Measurements from ENCODE around the gene TMEM238.

Gene TMEM238

GRCh38 chr19:55352040-55352439 is 32.1 kb downstream of the TMEM238 start:
- H3F3A ChIP-seq (ENCODE audit: insufficient read depth): no peaks in the 10 kb centered on the region
- no peaks in the 10 kb centered on the region for H3K79me2 ChIP-seq (ENCODE audit: insufficient read depth, low read length)
- TF ChIP-seq, protein P1, sequence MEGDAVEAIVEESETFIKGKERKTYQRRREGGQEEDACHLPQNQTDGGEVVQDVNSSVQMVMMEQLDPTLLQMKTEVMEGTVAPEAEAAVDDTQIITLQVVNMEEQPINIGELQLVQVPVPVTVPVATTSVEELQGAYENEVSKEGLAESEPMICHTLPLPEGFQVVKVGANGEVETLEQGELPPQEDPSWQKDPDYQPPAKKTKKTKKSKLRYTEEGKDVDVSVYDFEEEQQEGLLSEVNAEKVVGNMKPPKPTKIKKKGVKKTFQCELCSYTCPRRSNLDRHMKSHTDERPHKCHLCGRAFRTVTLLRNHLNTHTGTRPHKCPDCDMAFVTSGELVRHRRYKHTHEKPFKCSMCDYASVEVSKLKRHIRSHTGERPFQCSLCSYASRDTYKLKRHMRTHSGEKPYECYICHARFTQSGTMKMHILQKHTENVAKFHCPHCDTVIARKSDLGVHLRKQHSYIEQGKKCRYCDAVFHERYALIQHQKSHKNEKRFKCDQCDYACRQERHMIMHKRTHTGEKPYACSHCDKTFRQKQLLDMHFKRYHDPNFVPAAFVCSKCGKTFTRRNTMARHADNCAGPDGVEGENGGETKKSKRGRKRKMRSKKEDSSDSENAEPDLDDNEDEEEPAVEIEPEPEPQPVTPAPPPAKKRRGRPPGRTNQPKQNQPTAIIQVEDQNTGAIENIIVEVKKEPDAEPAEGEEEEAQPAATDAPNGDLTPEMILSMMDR (IDR thresholded peaks at IDR 0.05; ENCODE audit: insufficient read depth, low read length, poor library complexity, severe bottlenecking): no peak
- TF ChIP-seq EZH2phosphoT487 (conservative IDR thresholded peaks at IDR 0.05; ENCODE audit: low read length): no peak
- no peak overlapping the region for H3K9ac ChIP-seq (ENCODE audit: low read length)
- H3K27ac ChIP-seq (ENCODE audit: low read depth, low read length): no peak overlapping the region
- H3K9me2 ChIP-seq (replicated peaks; ENCODE audit: insufficient read depth, low read length): no peaks in the 10 kb centered on the region
- H3K9me3 ChIP-seq (ENCODE audit: insufficient read depth, low read length): no peaks in the 10 kb centered on the region
- no peaks in the 10 kb centered on the region for H3K36me3 ChIP-seq (ENCODE audit: low read length)
- H3K4me3 ChIP-seq (ENCODE audit: insufficient read depth, low read length, poor library complexity, severe bottlenecking): no peak overlapping the region
- H3K4me2 ChIP-seq (ENCODE audit: low read depth, low read length, poor library complexity, severe bottlenecking): no peak overlapping the region
- H2AFZ ChIP-seq (ENCODE audit: low read depth, low read length, severe bottlenecking): no peak overlapping the region
- H3K27me3 ChIP-seq (ENCODE audit: low read length): no peaks in the 10 kb centered on the region
- H4K20me1 ChIP-seq (ENCODE audit: low read depth, low read length): no peaks in the 10 kb centered on the region

GRCh38 chr19:55350620-55351315 is 33.3 kb downstream of the TMEM238 start:
- H3K4me2 ChIP-seq (ENCODE audit: low read depth, low read length, poor library complexity, severe bottlenecking): no peak overlapping the region
- H3K9me3 ChIP-seq (ENCODE audit: insufficient read depth, low read length): no peaks in the 10 kb centered on the region
- no peaks in the 10 kb centered on the region for H3K9me2 ChIP-seq (replicated peaks; ENCODE audit: insufficient read depth, low read length)
- no peaks in the 10 kb centered on the region for H4K20me1 ChIP-seq (ENCODE audit: low read depth, low read length)
- no peaks in the 10 kb centered on the region for H3K79me2 ChIP-seq (ENCODE audit: insufficient read depth, low read length)
- no peaks in the 10 kb centered on the region for H3K27me3 ChIP-seq (ENCODE audit: low read length)
- no peak overlapping the region for H3K9ac ChIP-seq (ENCODE audit: low read length)
- no peaks in the 10 kb centered on the region for H3F3A ChIP-seq (ENCODE audit: insufficient read depth)
- TF ChIP-seq, protein P1 (IDR thresholded peaks at IDR 0.05; ENCODE audit: insufficient read depth, low read length, poor library complexity, severe bottlenecking): no peak
- TF ChIP-seq EZH2phosphoT487 (conservative IDR thresholded peaks at IDR 0.05; ENCODE audit: low read length): no peak
- H3K4me3 ChIP-seq (ENCODE audit: insufficient read depth, low read length, poor library complexity, severe bottlenecking): no peak overlapping the region
- no peak overlapping the region for H2AFZ ChIP-seq (ENCODE audit: low read depth, low read length, severe bottlenecking)
- H3K27ac ChIP-seq (ENCODE audit: low read depth, low read length): no peak overlapping the region
- H3K36me3 ChIP-seq (ENCODE audit: low read length): no peaks in the 10 kb centered on the region

DNA sequence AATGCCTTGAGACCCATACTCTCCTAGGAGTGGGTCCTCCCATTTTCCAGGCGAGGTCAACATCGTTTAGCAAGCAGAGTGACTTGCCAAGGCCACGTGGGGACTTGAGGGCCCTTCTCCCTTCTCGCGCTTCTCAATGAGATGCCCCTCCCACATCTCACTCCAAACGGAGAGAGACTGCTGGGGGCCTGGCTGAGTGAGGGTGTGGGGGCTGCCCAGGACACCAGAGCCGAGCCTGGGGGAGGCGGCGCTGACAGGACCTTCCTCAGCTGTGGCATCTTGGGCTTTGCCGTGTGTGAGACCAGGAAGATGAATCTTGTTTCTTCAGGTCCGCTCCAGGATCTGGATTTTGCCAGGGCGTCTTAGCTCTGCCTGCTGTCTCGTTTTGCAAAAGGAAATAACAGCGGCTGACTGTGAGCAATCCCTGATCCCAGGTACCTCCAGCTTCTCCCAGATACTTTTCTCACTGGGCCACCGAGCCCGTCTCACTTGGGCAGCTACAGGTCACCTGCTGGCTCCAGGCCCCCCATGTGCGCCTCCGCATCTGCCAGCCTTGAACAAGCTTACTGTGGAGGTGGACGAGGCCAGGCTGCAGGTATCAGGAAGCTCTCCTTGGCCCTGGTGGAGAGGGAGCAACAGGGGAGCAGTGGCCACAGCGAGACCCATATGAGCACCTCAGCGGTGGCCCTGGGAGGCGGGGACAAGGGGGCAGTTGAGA is 35.6 kb downstream of the TMEM238 start:
- H3K9ac ChIP-seq (ENCODE audit: low read length): no peak overlapping the region

More for the DNA sequence above, 35.6 kb downstream of the TMEM238 start:
- no peaks in the 10 kb centered on the region for H3K27me3 ChIP-seq (ENCODE audit: low read length)
- no peak overlapping the region for H2AFZ ChIP-seq (ENCODE audit: low read depth, low read length, severe bottlenecking)
- no peak overlapping the region for H3K27ac ChIP-seq (ENCODE audit: low read depth, low read length)
- no peak overlapping the region for H3K4me2 ChIP-seq (ENCODE audit: low read depth, low read length, poor library complexity, severe bottlenecking)
- no peaks in the 10 kb centered on the region for H3F3A ChIP-seq (ENCODE audit: insufficient read depth)
- TF ChIP-seq, protein P1 (IDR thresholded peaks at IDR 0.05; ENCODE audit: insufficient read depth, low read length, poor library complexity, severe bottlenecking): no peak
- no peak for TF ChIP-seq EZH2phosphoT487 (conservative IDR thresholded peaks at IDR 0.05; ENCODE audit: low read length)
- no peaks in the 10 kb centered on the region for H3K79me2 ChIP-seq (ENCODE audit: insufficient read depth, low read length)
- no peaks in the 10 kb centered on the region for H4K20me1 ChIP-seq (ENCODE audit: low read depth, low read length)
- no peaks in the 10 kb centered on the region for H3K36me3 ChIP-seq (ENCODE audit: low read length)
- H3K9me3 ChIP-seq (ENCODE audit: insufficient read depth, low read length): no peaks in the 10 kb centered on the region
- no peak overlapping the region for H3K4me3 ChIP-seq (ENCODE audit: insufficient read depth, low read length, poor library complexity, severe bottlenecking)
- no peaks in the 10 kb centered on the region for H3K9me2 ChIP-seq (replicated peaks; ENCODE audit: insufficient read depth, low read length)

Measured in SU-DHL-6 (cell line).